NCI-H2107 treated with DMSO at 0.1 percent for 48 hours (cell line): Measurements from ENCODE around the gene HSPA12A.
"Not testable (repeated sequence)": the region's sequence is repeated elsewhere in the genome, so short reads cannot be mapped to it uniquely, and the experiment has no call there.

Experiments
- DNase-seq: peaks from one replicate; lab custom pipeline; 2025; ENCODE audit not compliant: unreplicated experiment; lab: John Stamatoyannopoulos, UW

HSPA12A gene

DNA sequence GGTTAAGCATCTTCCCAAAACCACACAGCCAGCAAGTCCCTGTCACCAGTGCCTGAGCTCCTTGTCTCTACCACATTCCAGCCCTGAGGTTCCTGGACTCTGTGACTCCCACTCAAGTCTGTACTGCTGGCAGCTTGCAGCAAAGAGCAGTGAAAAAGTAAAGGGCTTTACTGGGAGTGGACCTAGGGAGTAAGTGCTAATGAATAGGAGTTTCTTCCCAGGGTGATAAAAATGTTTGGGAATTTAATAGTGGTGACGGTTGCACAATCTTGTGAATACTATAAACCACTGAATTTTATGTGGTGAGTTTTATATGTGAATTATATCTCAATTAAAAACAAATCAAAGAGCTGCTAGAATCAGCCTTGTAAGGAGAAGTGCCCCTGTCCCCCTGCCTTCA is 22.6 kb downstream of the HSPA12A start:
- DNase-seq = no peak

DNA sequence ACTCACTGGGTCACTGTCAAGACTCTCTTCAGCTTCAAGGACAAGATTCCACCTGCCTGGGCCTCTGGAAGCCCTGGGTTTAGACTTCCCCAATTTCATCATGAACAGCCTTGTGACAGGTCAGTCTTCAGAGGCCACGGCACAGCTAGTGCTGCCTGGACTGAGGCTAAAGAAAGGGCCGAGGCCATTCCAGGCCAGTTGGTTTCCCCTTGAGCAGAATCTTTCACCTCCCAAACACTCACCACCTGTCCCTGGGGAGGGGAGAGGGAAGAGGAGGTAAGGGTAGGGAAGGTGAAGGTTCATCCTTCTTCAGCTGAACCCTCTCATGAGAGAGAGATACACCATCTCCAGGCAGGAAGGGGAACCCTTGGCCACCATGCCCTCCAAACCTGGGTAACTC is 24.3 kb downstream of the HSPA12A start:
- no peak for DNase-seq

DNA sequence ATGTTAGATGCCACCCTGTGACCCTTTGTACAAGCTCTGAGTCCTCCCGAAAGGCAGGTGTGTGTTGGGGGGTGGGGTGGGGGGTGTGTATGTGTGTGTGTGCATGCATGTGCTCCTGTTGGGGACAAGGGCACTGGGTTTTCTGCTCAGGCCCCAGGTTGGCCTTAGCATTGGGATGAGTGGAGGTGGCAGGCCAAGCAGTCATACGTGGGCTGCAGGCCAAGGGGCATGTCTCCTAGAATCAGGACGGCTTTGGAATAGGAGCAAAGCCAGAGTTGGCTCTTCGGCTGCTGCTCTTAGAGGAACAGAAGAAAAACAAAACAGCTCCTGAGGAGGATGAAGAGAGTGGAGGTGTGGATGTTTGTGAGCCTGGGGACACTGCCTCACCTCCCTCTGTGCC is 26.0 kb downstream of the HSPA12A start:
- DNase-seq = no peak

DNA sequence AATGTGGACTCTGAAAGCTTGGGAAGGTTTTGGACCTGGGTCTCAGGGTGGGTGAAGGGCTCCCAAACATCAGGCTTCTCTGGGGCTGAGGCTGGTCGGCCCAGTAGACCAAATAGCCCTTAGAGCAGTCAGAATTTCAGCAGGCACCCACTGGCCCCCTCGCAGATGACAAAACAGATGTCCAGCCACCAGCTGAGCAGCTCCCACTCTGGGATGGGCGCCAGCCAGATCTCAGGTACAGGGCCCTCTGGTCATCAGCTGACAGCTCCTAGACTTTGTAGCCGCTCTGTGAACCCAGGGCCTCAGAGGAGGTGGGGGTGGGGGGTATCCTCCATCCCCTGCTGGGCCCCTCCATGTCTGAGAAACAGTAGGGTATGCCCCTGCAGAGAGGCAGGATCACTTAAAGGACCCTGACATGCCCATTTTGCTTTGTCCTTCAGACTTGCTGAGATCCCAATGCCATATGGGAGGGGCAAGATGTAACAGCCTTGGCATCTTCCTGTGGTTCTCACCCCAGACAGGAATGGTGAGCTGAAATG is 26.5 kb downstream of the HSPA12A start:
- DNase-seq = no peak

DNA sequence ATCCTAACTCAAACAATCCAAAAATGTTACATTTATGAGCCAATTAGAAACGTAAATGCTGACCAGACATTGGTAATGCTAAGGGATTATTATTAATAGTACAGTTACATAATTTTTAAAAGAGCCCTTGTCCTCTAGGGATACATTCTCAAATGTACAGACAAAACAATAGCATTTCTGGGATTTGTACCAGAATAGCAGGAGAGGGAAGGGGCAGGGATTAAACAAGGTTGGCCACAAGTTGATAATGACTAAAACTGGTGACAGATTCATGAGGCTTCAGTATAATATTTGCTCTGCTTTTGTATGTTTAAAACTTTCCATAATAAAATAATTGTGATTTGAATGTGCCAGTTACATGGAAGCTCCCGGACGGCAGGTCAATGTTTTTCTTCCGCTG is 27.0 kb downstream of the HSPA12A start:
- DNase-seq = no peak

DNA sequence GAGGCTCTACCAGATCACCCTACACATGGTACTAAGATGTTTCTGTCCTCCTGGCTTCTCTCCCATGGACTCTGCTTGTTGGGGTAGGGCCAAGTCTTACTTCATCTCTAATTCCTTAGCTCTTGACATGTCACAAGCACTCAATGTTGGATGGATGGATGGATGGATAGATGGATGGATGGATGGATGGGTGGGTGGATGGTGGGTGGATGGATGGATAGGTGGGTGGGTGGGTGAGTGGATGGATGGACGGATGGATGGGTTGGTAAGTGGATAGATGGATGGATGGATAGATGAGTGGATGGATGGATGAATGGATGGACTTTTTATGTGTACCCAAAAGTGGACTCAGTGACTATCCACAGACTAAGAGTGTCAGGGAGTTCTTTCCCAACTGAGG is 28.5 kb downstream of the HSPA12A start:
- DNase-seq = no peak

DNA sequence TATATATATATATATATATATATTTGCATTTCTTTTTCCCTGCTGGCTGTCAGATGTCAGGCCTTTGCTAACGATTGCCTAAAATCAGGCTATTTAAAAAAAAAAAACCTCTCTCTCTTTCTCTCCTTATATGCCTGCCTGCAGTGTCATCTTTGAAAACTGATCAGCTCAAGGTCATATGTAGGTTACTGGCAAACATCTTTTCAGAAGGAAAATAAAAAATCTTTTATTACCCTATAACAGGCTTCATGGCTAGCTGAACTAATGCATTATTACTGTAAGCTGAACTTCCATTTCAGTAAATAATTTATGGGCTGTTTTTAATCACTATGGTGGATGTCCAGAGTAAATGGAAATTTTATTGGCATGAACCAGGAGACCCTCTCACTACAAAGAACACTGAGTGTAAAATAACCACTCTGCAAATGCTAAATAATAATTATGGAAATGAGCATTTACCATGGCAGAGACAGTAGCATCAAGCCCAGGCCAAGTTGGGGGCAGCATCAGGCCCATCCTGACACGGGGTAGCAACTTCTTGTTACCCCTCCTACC is 29.3 kb downstream of the HSPA12A start:
- no peak for DNase-seq

DNA sequence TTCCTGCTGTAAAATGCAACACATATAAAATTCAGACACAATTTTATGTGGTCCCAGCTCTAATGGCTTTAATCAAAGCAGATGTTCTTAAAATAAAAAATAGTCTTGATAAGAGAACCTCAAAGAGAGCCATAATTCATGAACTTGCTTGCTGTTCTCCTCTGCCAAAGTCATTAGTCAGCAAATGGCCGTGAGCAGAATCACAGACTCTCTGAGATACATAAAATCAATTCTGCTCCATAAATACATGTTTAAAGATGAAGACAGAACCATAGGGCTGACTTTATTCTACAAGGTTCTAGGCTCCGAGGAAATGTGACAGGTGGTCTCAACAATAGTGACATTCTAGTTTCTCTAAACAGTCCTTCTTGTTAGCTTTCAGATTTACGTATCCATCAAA is 29.8 kb downstream of the HSPA12A start:
- no peak for DNase-seq

DNA sequence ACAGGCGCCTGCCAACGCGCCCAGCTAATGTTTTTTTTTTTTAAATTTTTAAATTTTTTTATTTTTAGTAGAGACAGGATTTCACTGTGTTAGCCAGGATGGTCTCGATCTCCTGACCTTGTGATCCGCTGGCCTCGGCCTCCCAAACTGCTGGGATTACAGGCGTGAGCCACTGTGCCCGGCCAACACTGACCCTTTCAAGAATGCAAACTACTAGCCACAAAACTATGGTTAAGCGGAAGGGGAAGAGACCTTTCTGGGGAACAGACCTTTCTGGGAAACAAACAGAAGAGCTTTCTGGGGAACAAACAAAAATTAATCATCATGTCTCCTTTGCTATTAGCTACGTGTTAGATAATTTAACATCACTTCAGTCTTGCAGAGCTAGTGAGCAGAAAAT is 30.6 kb downstream of the HSPA12A start:
- not testable (repeated sequence) for DNase-seq

DNA sequence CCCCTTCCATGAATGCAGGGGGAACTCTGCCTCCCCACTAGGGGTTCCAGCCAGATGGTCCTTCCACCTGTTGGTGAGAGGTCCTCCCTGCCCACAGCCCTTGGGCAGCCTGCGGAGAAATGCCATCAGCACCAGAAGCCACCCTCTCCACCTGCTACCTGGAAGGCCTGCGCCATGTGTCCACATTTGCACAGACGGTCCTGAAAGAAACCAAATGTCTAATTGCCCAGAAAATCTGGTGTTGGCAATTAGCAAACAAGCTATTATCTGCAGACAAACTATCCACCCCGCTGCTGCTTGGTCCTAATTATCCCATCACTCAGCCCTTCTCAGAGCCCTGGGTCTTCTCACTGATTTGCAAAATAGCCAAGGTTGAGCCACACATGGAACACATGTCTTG is 32.3 kb downstream of the HSPA12A start:
- no peak for DNase-seq

DNA sequence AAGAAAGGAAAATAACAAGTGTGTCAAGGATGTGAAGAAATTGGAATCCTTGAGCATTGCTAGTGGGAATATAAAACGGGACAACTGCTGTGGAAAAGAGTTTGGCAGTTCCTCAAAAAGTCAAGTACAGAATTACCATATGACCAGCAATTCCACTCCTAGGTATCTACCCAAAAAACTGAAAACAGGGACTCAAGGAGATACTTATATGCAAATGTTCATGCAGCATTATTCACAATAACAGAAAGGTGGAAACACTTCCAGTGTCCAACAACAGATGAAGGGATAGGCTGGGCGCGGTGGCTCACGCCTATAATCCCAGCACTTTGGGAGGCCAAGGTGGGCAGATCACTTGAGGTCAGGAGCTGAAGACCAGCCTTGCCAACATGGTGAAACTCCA is 33.5 kb downstream of the HSPA12A start:
- DNase-seq = no peak

DNA sequence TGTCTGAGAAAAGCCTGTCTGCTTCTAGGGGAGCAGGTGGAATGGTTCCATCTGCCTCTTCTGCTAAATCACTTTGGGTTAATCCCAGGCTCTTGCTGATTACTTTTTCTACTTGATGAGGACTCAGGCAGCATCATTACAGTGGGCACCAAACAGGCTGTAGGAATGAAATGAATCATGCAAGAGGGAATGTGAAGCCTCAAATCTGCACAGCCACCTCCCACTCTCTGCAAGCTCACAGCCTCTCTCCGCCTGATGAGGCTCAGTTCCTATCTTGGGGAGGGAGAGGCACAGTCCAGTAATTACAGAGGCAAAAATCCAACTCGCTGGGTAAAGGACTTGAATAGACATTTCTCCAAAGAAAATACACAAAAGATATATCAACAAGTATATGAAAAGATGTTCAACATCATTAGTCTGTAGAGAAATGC is 34.0 kb downstream of the HSPA12A start:
- no peak for DNase-seq

DNA sequence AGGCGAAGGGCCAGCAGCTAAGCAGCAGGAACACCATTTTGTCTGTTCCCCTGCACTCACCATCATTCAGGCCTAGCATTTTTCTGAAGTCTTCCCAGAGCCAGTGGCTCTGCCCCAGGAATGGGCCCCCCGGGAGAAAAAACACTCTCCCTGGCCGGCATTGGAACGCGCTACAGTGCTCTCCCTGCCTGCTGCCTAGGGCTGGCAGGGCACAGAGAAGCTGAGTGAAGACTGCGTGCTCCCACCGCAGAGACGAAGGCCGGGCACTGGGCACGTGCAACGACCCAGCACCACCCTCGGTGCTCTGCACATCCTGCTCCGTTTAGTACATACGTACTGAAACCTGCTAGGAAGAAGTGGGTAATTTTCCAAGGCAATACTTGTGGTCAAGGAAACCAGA is 34.4 kb downstream of the HSPA12A start:
- DNase-seq = no peak

DNA sequence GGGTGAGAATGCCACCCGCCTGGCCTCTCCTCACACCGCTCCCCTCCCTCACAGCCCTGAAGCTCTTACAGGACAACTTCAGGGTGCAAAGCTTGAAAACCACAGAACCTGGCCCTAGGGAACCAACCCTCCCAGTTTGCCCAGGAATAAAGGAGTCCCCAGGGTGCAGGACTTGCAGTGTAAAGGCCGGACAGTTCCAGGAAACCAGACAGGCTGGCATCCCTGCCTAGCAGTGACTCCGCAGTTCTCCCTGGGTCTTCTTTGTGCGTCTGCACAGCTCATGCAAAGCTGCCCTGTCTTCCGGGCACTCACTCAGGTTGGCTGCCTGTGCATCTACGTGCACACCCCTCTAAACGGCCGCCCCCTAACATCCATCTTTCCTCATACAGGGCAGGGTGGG is 36.1 kb downstream of the HSPA12A start:
- no peak for DNase-seq

DNA sequence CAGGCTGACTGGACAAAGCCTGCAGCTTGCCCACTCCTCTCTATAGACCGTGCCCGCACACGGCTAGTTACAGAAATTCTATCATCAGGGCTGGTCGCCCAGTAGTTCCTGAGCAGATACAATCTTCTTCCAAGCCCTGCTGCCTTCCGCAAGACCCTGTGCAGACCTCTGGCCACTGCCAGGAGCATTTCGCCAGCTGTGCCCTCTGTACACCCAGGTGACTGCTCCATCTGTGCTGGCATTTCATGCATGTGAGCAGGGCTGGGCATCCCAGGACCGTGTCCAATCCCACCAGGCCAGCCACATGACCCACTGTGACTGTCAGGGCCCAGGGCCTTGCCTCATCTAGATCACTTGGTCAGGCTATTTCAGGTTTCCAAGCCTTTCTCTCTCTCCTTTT is 36.9 kb downstream of the HSPA12A start:
- no peak for DNase-seq

DNA sequence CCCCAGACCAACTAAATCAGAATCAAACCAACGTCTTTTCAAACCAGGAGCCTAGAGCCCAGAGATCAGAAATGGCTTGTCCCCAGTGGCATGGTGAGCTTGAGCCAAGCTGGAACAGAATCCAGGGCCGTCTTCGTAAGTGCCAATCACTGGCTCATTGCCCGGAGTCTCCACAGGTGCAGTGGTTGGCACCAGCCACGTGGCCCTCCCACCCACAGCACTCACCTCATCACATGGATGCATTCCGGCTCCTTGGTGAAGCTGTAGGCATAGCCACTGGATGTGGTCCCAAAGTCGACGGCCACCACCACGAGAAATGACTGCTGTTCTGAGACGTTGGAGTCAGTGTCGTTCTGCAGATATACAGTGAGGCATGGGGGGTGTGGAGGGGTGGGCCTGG is 37.4 kb downstream of the HSPA12A start:
- no peak for DNase-seq

DNA sequence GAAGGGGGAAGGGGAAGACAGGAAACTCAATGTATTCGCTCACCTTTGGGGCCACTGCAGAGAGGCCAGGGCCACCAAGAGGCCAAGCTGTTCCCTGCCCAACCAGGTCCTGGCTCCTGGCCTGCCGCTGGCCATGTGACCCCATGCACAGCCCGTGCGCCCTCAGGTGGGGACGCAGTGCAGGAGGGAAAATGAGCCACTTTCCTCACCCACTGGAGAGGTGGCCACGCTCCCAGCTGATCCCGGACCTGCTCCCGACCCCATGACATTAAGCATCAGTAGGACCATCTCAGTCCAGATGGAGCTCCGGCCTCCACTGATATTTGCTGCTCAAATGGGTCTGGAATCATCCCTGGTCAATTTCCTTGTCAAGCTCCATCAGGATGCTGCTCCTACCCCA is 40.2 kb downstream of the HSPA12A start:
- no peak for DNase-seq

DNA sequence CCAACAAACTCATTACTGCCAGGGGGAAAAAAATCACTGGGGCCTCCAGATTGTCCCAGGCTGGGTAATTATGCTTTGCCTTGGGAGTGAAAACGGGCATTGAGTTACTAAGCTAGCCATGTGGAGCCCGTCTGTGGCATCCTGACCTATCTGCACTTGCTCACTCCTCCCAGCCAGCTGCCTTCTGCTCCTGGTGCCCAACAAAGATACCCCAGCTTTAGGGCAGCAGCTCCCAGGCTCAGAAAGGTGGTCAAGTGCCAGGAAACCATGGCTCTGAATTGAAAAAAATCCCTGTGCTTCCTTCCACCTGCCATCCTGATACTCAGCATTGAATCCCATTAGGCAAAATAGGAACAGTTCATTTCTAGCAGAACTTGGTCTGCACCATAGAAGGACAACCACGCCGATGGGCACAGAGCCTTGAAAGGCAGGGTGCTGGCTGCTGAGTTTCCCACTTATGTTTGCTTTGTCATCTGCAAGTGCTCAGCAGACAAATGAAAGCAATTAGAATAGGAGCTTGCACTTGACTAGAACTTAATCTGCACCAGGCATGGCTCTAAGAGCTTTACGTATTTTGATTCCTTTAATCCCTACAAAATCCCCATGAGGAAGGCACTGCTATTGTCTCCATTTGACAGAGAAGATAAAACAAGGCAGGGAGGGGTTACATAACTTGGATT is 42.8 kb downstream of the HSPA12A start:
- DNase-seq = no peak

DNA sequence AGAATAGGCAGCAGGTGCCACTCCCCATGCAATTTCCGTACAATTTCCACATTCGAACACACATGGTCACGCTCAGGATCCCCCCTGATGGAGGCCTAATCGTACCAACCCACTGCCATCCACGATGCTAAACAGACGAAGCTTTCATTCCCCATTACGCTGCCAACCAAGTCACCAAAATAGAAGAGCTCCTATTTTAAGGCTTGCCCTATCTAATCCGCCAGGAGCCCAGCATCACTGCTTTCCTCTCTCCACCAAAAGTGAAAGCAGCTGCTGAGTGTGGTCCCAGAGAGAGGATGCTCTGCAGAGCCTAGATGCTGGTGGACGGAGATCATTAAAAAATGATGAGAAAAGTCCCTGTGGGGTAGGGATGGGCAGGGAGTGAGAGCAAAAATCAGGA is 43.3 kb downstream of the HSPA12A start:
- DNase-seq = no peak

DNA sequence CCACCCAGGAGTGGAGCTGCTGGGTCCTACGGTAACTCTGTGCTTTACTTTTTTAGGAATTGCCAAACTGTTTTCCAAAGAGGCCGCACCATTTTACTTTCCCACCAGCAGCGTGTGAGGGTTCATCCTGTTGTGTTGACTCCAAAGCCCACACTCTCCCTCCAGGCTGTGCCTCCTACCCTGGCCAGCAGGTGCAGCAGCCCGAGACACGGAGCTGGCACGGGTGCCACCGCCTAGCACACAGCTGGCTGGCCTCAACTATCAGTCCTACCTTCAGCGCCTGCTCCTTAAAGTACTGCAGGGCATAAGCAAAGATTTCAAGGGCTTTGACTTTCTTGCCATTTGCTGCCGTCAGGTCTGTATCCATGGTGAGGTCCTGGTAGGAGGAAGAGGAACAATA is 44.0 kb downstream of the HSPA12A start:
- DNase-seq = no peak

DNA sequence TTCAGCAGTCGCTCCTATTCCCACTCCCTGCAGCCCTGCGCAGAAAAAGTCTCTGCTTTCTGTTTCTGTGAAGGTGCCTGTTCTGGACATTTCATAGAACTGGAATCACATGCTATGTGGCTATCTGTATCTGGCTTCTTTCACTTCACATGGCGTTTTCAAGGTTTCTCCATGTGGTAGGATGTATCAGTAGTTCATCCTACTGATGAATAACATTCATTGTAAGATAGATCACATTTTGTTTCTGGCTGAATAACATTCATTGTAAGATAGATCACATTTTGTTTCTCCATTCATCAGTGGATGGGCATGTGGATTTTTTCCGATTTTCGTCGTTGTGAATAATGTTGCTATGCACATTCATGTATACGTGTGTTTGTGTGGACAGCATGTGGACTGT is 44.5 kb downstream of the HSPA12A start:
- DNase-seq = no peak

DNA sequence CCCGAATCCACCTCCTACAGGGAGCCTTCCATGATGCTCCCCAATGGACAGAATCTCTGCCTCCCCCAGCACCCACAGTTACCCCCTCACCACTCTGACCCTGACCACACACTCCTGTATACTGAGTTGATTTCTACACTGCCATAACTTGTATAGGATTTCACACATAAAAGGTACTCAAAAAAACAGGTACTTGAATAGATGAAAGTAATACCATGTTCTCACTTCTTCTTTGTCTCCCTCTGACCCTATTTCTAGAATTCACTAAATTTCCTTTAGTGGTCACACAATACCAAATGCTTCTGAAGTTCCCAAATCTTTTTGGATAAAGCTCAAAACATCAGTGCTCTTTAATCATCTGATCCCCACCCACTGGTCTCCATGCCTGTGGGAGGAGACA is 45.4 kb downstream of the HSPA12A start:
- no peak for DNase-seq

DNA sequence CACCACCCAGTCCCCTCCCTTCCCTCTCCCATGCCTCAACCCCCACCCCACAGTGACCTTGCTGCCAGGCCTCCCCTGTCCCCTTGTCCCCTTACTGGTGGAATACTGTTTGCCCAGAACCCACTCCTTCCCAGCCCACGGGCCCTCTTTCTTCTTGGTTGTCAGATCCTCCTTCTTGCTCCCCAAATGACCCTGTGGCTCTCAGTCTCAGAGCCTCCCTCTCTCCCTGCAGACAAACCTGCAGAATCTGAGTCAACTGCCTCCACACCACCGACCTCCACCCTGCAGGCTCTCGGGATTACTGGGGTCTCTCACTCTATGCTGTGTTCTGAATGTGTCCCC is 47.5 kb downstream of the HSPA12A start:
- no peak for DNase-seq
